Measurements from ENCODE around the gene SLC19A2. TPM values are rescaled to one million over a fixed set of nuclear protein-coding genes. Genes with fewer than 3 reads are reported as not detected.

The SLC19A2 gene
- total and polyA plus RNA-seq, 2 of the 13 experiments (the other 11 are each of a cell fraction or from before 2014, with no cell fraction given) = 30.4 to 56.0 TPM

DNA sequence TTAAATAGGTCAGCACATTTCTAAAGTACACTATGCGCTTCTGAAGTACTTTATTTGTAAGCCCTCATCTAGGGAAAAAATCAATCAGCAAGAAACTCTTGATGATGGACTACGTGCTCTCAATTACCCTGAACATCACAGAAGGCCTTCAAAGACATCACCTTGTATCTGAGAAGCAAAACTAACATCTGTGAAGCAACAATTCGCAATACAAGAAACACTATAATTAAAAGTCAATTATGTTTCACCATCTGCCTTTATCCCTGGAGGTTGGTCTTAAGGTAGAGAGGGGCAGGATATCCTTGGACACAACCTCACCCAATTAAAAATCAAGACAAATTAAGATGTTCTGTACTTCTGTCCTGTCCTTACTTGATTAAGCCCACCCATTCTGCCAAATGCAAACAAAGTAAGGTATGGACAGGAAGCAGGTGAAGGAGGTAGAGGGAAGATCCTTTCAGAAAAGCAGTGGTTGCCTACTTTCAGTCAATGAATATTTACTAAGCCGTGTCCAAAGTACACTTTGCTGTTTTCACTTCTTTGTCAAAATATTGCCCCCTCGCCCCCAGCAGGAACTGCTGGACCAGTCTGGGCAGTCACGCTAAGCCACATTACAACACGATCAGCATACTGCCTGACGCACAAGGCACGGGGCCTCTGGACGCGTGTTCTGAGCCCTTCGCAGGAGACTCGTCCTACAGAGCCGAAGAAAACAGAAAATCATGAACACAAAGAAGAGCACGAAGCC, 887 bp downstream of the SLC19A2 start (continued):
- TF ChIP-seq, protein P1, sequence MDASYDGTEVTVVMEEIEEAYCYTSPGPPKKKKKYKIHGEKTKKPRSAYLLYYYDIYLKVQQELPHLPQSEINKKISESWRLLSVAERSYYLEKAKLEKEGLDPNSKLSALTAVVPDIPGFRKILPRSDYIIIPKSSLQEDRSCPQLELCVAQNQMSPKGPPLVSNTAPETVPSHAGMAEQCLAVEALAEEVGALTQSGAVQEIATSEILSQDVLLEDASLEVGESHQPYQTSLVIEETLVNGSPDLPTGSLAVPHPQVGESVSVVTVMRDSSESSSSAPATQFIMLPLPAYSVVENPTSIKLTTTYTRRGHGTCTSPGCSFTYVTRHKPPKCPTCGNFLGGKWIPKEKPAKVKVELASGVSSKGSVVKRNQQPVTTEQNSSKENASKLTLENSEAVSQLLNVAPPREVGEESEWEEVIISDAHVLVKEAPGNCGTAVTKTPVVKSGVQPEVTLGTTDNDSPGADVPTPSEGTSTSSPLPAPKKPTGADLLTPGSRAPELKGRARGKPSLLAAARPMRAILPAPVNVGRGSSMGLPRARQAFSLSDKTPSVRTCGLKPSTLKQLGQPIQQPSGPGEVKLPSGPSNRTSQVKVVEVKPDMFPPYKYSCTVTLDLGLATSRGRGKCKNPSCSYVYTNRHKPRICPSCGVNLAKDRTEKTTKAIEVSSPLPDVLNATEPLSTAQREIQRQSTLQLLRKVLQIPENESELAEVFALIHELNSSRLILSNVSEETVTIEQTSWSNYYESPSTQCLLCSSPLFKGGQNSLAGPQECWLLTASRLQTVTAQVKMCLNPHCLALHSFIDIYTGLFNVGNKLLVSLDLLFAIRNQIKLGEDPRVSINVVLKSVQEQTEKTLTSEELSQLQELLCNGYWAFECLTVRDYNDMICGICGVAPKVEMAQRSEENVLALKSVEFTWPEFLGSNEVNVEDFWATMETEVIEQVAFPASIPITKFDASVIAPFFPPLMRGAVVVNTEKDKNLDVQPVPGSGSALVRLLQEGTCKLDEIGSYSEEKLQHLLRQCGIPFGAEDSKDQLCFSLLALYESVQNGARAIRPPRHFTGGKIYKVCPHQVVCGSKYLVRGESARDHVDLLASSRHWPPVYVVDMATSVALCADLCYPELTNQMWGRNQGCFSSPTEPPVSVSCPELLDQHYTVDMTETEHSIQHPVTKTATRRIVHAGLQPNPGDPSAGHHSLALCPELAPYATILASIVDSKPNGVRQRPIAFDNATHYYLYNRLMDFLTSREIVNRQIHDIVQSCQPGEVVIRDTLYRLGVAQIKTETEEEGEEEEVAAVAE (CRISPR knock-in tag; IDR thresholded peaks at IDR 0.05; ENCODE audit: borderline replicate concordance) = 0 out of 2 replicates have a peak, but pooled peaks have one; percentile 26
- TF ChIP-seq PHF5A (CRISPR knock-in tag; IDR thresholded peaks at IDR 0.05; ENCODE audit: low read depth, unreplicated experiment) (no peak), PAX8 (CRISPR knock-in tag; IDR thresholded peaks at IDR 0.05; ENCODE audit: borderline replicate concordance) (0 out of 2 replicates have a peak, but pooled peaks have one; percentile 14), JUNB (CRISPR knock-in tag; IDR thresholded peaks at IDR 0.05; ENCODE audit: borderline replicate concordance) (no peak), CCAR2 (optimal IDR thresholded peaks at IDR 0.05; ENCODE audit: low read depth, low read length) (no peak), ZNF652 (CRISPR knock-in tag; IDR thresholded peaks at IDR 0.05; ENCODE audit: borderline replicate concordance, low read depth) (0 out of 2 replicates have a peak, but pooled peaks have one; percentile 27), RBFOX2 (IDR thresholded peaks at IDR 0.05; ENCODE audit: low read depth, low read length) (no peak), NFIC (IDR thresholded peaks at IDR 0.05; ENCODE audit: low read length) (no peak), ARID2 (CRISPR knock-in tag; IDR thresholded peaks at IDR 0.05; ENCODE audit: borderline replicate concordance) (peak; percentile 22; the same call in 1 of the 2 replicates), XRCC5 (optimal IDR thresholded peaks at IDR 0.05; ENCODE audit: low read length) (no peak), ZEB1 (IDR thresholded peaks at IDR 0.05; ENCODE audit: insufficient replicate concordance, low read depth) (no peak), ZNF34 (CRISPR knock-in tag; IDR thresholded peaks at IDR 0.05; ENCODE audit: borderline replicate concordance) (no peak)
- TF ChIP-seq, protein P2, sequence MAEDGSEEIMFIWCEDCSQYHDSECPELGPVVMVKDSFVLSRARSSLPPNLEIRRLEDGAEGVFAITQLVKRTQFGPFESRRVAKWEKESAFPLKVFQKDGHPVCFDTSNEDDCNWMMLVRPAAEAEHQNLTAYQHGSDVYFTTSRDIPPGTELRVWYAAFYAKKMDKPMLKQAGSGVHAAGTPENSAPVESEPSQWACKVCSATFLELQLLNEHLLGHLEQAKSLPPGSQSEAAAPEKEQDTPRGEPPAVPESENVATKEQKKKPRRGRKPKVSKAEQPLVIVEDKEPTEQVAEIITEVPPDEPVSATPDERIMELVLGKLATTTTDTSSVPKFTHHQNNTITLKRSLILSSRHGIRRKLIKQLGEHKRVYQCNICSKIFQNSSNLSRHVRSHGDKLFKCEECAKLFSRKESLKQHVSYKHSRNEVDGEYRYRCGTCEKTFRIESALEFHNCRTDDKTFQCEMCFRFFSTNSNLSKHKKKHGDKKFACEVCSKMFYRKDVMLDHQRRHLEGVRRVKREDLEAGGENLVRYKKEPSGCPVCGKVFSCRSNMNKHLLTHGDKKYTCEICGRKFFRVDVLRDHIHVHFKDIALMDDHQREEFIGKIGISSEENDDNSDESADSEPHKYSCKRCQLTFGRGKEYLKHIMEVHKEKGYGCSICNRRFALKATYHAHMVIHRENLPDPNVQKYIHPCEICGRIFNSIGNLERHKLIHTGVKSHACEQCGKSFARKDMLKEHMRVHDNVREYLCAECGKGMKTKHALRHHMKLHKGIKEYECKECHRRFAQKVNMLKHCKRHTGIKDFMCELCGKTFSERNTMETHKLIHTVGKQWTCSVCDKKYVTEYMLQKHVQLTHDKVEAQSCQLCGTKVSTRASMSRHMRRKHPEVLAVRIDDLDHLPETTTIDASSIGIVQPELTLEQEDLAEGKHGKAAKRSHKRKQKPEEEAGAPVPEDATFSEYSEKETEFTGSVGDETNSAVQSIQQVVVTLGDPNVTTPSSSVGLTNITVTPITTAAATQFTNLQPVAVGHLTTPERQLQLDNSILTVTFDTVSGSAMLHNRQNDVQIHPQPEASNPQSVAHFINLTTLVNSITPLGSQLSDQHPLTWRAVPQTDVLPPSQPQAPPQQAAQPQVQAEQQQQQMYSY (CRISPR knock-in tag; IDR thresholded peaks at IDR 0.05) = no peak
- TF ChIP-seq, protein P3, sequence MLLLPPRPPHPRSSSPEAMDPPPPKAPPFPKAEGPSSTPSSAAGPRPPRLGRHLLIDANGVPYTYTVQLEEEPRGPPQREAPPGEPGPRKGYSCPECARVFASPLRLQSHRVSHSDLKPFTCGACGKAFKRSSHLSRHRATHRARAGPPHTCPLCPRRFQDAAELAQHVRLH (CRISPR knock-in tag; IDR thresholded peaks at IDR 0.05; ENCODE audit: borderline replicate concordance, low read depth) = 0 out of 2 replicates have a peak, but pooled peaks have one; percentile 22
- TF ChIP-seq, protein P4, sequence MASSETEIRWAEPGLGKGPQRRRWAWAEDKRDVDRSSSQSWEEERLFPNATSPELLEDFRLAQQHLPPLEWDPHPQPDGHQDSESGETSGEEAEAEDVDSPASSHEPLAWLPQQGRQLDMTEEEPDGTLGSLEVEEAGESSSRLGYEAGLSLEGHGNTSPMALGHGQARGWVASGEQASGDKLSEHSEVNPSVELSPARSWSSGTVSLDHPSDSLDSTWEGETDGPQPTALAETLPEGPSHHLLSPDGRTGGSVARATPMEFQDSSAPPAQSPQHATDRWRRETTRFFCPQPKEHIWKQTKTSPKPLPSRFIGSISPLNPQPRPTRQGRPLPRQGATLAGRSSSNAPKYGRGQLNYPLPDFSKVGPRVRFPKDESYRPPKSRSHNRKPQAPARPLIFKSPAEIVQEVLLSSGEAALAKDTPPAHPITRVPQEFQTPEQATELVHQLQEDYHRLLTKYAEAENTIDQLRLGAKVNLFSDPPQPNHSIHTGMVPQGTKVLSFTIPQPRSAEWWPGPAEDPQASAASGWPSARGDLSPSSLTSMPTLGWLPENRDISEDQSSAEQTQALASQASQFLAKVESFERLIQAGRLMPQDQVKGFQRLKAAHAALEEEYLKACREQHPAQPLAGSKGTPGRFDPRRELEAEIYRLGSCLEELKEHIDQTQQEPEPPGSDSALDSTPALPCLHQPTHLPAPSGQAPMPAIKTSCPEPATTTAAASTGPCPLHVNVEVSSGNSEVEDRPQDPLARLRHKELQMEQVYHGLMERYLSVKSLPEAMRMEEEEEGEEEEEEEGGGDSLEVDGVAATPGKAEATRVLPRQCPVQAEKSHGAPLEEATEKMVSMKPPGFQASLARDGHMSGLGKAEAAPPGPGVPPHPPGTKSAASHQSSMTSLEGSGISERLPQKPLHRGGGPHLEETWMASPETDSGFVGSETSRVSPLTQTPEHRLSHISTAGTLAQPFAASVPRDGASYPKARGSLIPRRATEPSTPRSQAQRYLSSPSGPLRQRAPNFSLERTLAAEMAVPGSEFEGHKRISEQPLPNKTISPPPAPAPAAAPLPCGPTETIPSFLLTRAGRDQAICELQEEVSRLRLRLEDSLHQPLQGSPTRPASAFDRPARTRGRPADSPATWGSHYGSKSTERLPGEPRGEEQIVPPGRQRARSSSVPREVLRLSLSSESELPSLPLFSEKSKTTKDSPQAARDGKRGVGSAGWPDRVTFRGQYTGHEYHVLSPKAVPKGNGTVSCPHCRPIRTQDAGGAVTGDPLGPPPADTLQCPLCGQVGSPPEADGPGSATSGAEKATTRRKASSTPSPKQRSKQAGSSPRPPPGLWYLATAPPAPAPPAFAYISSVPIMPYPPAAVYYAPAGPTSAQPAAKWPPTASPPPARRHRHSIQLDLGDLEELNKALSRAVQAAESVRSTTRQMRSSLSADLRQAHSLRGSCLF (CRISPR knock-in tag; IDR thresholded peaks at IDR 0.05; ENCODE audit: borderline replicate concordance) = no peak

Data from HepG2 (cell line).